Keratinocyte (primary cell): ENCODE results near the gene HSD17B2. TPM values are rescaled to one million over a fixed set of nuclear protein-coding genes. Genes with fewer than 3 reads are reported as not detected.

ENCODE experiments used
- DNase-seq: peaks from one replicate; pipeline ENCODE4 v3.0.0-alpha.2; 2011; ENCODE audit warnings: low read depth, missing footprints, low spot score
- FAIRE-seq: peaks from 2 replicates; lab custom pipeline; 2011; peaks lifted over from hg19 to GRCh38; lab: Jason Lieb, UNC
- H2AFZ ChIP-seq: 2 replicates; pipeline ENCODE4 v1.6.0; 2012; ENCODE audit warnings: low read length, control low read depth, inconsistent platforms; ENCODE audit not compliant: control insufficient read depth
- H3K27ac ChIP-seq: 2 replicates; pipeline ENCODE4 v1.5.1; 2011; ENCODE audit warnings: low read length; ENCODE audit not compliant: control insufficient read depth, insufficient read depth
- H3K27me3 ChIP-seq: 3 replicates; pipeline ENCODE4 v1.6.0; 2011; ENCODE audit warnings: low read length; ENCODE audit not compliant: control insufficient read depth, insufficient read depth; ENCODE audit errors: extremely low read depth
- H3K36me3 ChIP-seq, 2 experiments: 2 replicates in 1 of 2; 3 replicates in 1 of 2; pipeline ENCODE4 v1.5.1; 2011; ENCODE audit warnings: low read length in 2 of 2, mild to moderate bottlenecking in 1 of 2; ENCODE audit not compliant: control insufficient read depth in 2 of 2, insufficient read depth in 2 of 2; ENCODE audit errors: extremely low read depth in 1 of 2
- H3K4me1 ChIP-seq: 3 replicates; pipeline ENCODE4 v1.5.1; 2011; ENCODE audit warnings: low read length; ENCODE audit not compliant: control insufficient read depth, insufficient read depth; ENCODE audit errors: extremely low read depth
- H3K4me2 ChIP-seq: 3 replicates; pipeline ENCODE4 v1.6.0; 2011; ENCODE audit warnings: low read depth, low read length; ENCODE audit not compliant: control insufficient read depth, insufficient read depth; ENCODE audit errors: extremely low read depth
- H3K4me3 ChIP-seq, 3 experiments: fragments of 200-600 bp in 1 of 3; sonication (generic) in 1 of 3; 2 replicates in 2 of 3; 3 replicates in 1 of 3; pipeline ENCODE4 v1.5.1; 2011 to 2016; ENCODE audit warnings: low read length in 3 of 3, mild to moderate bottlenecking in 3 of 3, control low read depth in 2 of 3, inconsistent platforms in 1 of 3, low read depth in 1 of 3, mixed read lengths in 1 of 3, mixed run types in 1 of 3, moderate library complexity in 1 of 3; ENCODE audit not compliant: control insufficient read depth in 2 of 3, insufficient read depth in 2 of 3; ENCODE audit errors: extremely low read depth in 1 of 3
- H3K79me2 ChIP-seq: 2 replicates; pipeline ENCODE4 v1.6.0; 2012; ENCODE audit warnings: low read length; ENCODE audit not compliant: control insufficient read depth, insufficient read depth
- H3K9ac ChIP-seq: 3 replicates; pipeline ENCODE4 v1.6.0; 2011; ENCODE audit warnings: low read length; ENCODE audit not compliant: control insufficient read depth, insufficient read depth; ENCODE audit errors: extremely low read depth
- H3K9me1 ChIP-seq: 3 replicates; pipeline ENCODE4 v1.6.0; 2011; ENCODE audit warnings: low read length; ENCODE audit not compliant: control insufficient read depth, insufficient read depth; ENCODE audit errors: extremely low read depth
- H3K9me3 ChIP-seq: 2 replicates; pipeline ENCODE4 v1.5.1; 2012; ENCODE audit warnings: low read depth, low read length; ENCODE audit not compliant: control insufficient read depth
- H4K20me1 ChIP-seq: 3 replicates; pipeline ENCODE4 v1.6.0; 2011; ENCODE audit warnings: low read length; ENCODE audit not compliant: control insufficient read depth, insufficient read depth; ENCODE audit errors: extremely low read depth
- EZH2 ChIP-seq: IDR thresholded peaks from one replicate; pipeline ENCODE4 v1.6.1; 2012; ENCODE audit warnings: inconsistent platforms, mild to moderate bottlenecking, low read length, moderate library complexity
- dilution Hi-C: fragments of 300-500 bp; cut with MboI; formaldehyde crosslinking; loops from one replicate; pipeline ENCODE4 v1.7.0; 2020; ENCODE audit warnings: low sequenced_read_pairs; ENCODE audit not compliant: extremely low pct_ligation_motif_present
- polyA plus RNA-seq, 5 experiments: library from polyadenylated mRNA; depleted of rRNA in 3 of 5; stranded (reverse) in 3 of 5; stranded (forward) in 1 of 5; unstranded in 1 of 5; fragments of >200 nt; gene quantifications; 1 replicate in 1 of 5; 2 replicates in 3 of 5; 3 replicates in 1 of 5; pipeline versions ENCODE4 v1.2.1 to v1.2.3, GENCODE V29; 2011 to 2012; ENCODE audit warnings: missing spikeins in 2 of 5, low read depth in 1 of 5, low replicate concordance in 1 of 5
- TF ChIP-seq, protein P1 (sequence below), 3 experiments: IDR thresholded peaks in 1 of 3; conservative IDR thresholded peaks in 1 of 3; optimal IDR thresholded peaks in 1 of 3; 2 replicates in 2 of 3; 3 replicates in 1 of 3; pipeline versions ENCODE3 to v1.5.1; 2011; ENCODE audit warnings: low read length in 3 of 3, mild to moderate bottlenecking in 3 of 3, moderate library complexity in 2 of 3, control low read depth in 1 of 3, inconsistent platforms in 1 of 3; ENCODE audit not compliant: insufficient read depth in 2 of 3; ENCODE audit errors: extremely low read depth in 1 of 3

Gene HSD17B2
- polyA plus RNA-seq, 1 donor (not counting 4 experiments of a cell fraction or from before 2014, with no cell fraction given) = 3.1 TPM

DNA sequence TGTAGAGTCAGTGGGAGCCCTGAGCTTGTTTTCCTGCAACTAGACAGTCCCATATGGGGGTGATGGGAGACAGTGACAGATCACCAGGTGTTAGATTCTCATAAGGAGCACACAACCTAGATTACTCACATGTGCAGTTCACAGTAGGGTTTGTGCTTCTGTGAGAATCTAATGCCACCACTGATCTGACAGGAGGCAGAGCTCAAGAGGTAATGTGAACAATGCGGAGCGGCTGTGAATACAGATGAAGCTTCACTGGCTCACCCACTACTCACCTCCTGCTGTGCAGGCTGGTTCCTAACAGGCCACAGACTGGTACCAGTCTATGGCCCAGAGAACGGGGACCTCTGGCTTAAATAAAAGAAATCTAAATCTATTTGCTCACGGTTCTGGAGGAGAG is 10.2 kb upstream of the HSD17B2 start:
- no peak overlapping the region for H3K4me2 ChIP-seq
- H3K9me1 ChIP-seq = no peaks in the 10 kb centered on the region
- H3K4me3 ChIP-seq = no peak overlapping the region
- no peaks in the 10 kb centered on the region for H3K9me3 ChIP-seq
- H3K36me3 ChIP-seq = no peaks in the 10 kb centered on the region
- H3K4me1 ChIP-seq = peaks cover 17% of the 10 kb centered on the region
- FAIRE-seq (no peak), DNase-seq (no peak)
- H3K27me3 ChIP-seq = no peaks in the 10 kb centered on the region
- no peak overlapping the region for H3K9ac ChIP-seq
- TF ChIP-seq EZH2 = no peak
- TF ChIP-seq, protein P1, sequence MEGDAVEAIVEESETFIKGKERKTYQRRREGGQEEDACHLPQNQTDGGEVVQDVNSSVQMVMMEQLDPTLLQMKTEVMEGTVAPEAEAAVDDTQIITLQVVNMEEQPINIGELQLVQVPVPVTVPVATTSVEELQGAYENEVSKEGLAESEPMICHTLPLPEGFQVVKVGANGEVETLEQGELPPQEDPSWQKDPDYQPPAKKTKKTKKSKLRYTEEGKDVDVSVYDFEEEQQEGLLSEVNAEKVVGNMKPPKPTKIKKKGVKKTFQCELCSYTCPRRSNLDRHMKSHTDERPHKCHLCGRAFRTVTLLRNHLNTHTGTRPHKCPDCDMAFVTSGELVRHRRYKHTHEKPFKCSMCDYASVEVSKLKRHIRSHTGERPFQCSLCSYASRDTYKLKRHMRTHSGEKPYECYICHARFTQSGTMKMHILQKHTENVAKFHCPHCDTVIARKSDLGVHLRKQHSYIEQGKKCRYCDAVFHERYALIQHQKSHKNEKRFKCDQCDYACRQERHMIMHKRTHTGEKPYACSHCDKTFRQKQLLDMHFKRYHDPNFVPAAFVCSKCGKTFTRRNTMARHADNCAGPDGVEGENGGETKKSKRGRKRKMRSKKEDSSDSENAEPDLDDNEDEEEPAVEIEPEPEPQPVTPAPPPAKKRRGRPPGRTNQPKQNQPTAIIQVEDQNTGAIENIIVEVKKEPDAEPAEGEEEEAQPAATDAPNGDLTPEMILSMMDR (optimal IDR thresholded peaks at IDR 0.05 in 1 of 3, IDR thresholded peaks at IDR 0.05 in 1 of 3, conservative IDR thresholded peaks at IDR 0.05 in 1 of 3; ENCODE audit: extremely low read depth in 1 of 3, insufficient read depth in 2 of 3, low read length in 3 of 3) = no peak
- H2AFZ ChIP-seq = no peak overlapping the region
- no peaks in the 10 kb centered on the region for H4K20me1 ChIP-seq
- no peaks in the 10 kb centered on the region for H3K79me2 ChIP-seq
- dilution Hi-C loops = no loop called here
- no peak overlapping the region for H3K27ac ChIP-seq

DNA sequence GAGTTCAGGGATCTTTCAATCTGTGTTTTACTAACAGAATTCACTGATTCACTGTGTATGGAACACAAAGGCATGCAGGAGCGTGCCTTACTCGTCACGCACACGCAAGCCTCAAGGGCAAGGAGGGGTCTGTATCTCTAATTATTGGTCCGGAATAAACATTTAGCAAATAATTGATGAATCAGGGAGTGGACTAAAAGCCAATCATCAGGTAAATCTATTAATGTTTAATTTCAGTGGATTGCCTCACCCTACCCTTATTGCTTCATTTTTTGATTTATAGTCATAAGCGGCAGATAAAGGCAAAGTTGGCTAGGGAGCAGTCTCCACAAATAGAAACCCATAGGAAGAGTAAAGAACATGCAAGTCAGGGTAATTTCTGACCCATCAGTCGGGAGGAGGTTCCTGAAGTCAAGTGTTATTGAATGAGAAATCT is 7.4 kb upstream of the HSD17B2 start:
- TF ChIP-seq, protein P1 (optimal IDR thresholded peaks at IDR 0.05 in 1 of 3, IDR thresholded peaks at IDR 0.05 in 1 of 3, conservative IDR thresholded peaks at IDR 0.05 in 1 of 3; ENCODE audit: extremely low read depth in 1 of 3, insufficient read depth in 2 of 3, low read length in 3 of 3) = no peak
- no peak for TF ChIP-seq EZH2
- Histone ChIP-seq H3K4me3 (no peak overlapping the region), H3K9me3 (no peaks in the 10 kb centered on the region), H3K27me3 (no peaks in the 10 kb centered on the region), H3K36me3 (no peaks in the 10 kb centered on the region), H3K4me1 (peaks cover 25% of the 10 kb centered on the region), H2AFZ (peak overlapping the region; percentile 61), H4K20me1 (no peaks in the 10 kb centered on the region), H3K4me2 (peak overlapping the region; percentile 13), H3K9me1 (no peaks in the 10 kb centered on the region), H3K79me2 (no peaks in the 10 kb centered on the region), H3K9ac (peak overlapping the region; percentile 18), H3K27ac (peak overlapping the region; percentile 59)
- peak; percentile 76 for FAIRE-seq
- peak; percentile 40 for DNase-seq
- dilution Hi-C loops = no loop called here
